Dedifferentiated amniotic fluid mesenchymal stem cell (primary cell): ENCODE measurements around the gene FBXO10.
"Not testable (repeated sequence)": the region's sequence is repeated elsewhere in the genome, so short reads cannot be mapped to it uniquely, and the experiment has no call there.

ENCODE experiments used
- DNase-seq: peaks from one replicate; pipeline ENCODE4 v3.0.0-alpha.2; 2016; ENCODE audit errors: extremely low spot score

FBXO10 gene

GRCh38 chr9:37575921-37576721, at the start of gene FBXO10:
TSS of gene FBXO10 (minus strand) at chr9:37576380. CDS start at chr9:37541768, 34,612 bp downstream.
- peak; percentile 54 for DNase-seq

- DNase-seq, result no peak
These were observed 49.6 kb upstream of the FBXO10 start for GRCh38 chr9:37625758-37626147.

- DNase-seq, result no peak
These were observed 49.0 kb upstream of the FBXO10 start for GRCh38 chr9:37625036-37625757.

- no peak for DNase-seq
These were observed 47.9 kb upstream of the FBXO10 start for GRCh38 chr9:37624073-37624472.

- no peak for DNase-seq
These were observed 47.1 kb upstream of the FBXO10 start for GRCh38 chr9:37623267-37623666.

GRCh38 chr9:37622462-37622861, 46.3 kb upstream of the FBXO10 start:
- DNase-seq, result no peak

GRCh38 chr9:37621273-37622121, 45.3 kb upstream of the FBXO10 start:
- no peak for DNase-seq

GRCh38 chr9:37620396-37620795, 44.2 kb upstream of the FBXO10 start:
- no peak for DNase-seq

GRCh38 chr9:37619806-37620205, 43.6 kb upstream of the FBXO10 start:
- DNase-seq, result no peak

GRCh38 chr9:37618817-37619216, 42.6 kb upstream of the FBXO10 start:
- DNase-seq, result peak; percentile 32

- peak; percentile 25 for DNase-seq
These were observed 41.7 kb upstream of the FBXO10 start for GRCh38 chr9:37617832-37618231.

- no peak for DNase-seq
These were observed 41.0 kb upstream of the FBXO10 start for GRCh38 chr9:37617161-37617560.

GRCh38 chr9:37611961-37612360, 35.8 kb upstream of the FBXO10 start:
- DNase-seq, result no peak

GRCh38 chr9:37611014-37611413, 34.8 kb upstream of the FBXO10 start:
- no peak for DNase-seq

- no peak for DNase-seq
These were observed 33.7 kb upstream of the FBXO10 start for GRCh38 chr9:37609735-37610397.

GRCh38 chr9:37608250-37608649, 32.1 kb upstream of the FBXO10 start:
- DNase-seq, result no peak

GRCh38 chr9:37604296-37604695, 28.1 kb upstream of the FBXO10 start:
- DNase-seq, result no peak

- no peak for DNase-seq
These were observed 26.6 kb upstream of the FBXO10 start for GRCh38 chr9:37602817-37603216.

GRCh38 chr9:37602061-37602460, 25.9 kb upstream of the FBXO10 start:
- not testable (repeated sequence) for DNase-seq

GRCh38 chr9:37596504-37596903, 20.3 kb upstream of the FBXO10 start:
- no peak for DNase-seq

- no peak for DNase-seq
These were observed 17.8 kb upstream of the FBXO10 start for GRCh38 chr9:37593883-37594448.
